ENCODE measurements around the gene AURKB. TPM values are rescaled to one million over a fixed set of nuclear protein-coding genes. Genes with fewer than 3 reads are reported as not detected.

AURKB gene
- 2.8 and 5.5 TPM in 2 replicates for total RNA-seq

DNA sequence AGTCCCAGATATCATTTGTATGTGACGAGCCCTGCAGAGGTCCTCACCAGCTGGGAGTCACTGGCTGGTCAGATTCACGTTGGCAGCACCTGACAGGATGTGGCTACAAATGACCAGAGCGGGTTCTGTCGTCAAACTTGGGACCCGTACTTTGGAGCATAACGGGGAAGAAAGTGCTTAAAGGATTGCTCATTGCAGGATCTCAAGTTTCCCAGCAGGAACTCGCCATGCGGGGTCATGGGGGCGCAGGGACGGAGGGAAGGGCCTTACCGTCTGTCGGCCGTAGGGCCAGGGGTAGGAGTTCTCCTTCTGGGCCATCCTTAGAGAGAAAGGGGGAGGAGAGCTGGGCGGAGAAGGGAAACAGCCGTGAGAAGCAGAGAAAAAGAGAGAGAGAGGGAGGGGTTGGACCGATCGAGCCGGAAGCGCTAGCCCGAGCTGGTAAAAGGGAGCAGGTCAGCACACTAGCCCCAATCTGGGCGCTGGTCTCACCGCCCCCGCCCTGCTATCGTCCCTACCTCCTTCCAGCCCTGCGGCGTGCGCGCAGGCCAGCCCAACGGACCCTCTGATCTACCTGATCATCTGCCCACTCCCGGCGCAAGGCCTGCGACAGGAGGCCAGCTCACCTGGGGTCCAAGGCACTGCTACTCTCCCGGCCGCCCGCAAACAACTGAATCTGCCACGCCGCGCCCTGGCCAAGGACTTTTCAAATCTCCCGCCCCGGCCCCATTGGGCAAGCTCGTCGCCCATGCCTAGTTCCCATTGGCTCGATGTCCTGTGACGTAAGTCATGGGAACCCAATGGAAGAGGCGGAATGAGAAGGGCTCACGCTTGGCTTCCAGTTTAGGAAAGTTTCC, at the start of gene AURKB:
Gene AURKB, minus strand, starts transcription at position 669 of the 854 bp plus-strand sequence. Its CDS starts 351 bp downstream, at position 318.

DNA sequence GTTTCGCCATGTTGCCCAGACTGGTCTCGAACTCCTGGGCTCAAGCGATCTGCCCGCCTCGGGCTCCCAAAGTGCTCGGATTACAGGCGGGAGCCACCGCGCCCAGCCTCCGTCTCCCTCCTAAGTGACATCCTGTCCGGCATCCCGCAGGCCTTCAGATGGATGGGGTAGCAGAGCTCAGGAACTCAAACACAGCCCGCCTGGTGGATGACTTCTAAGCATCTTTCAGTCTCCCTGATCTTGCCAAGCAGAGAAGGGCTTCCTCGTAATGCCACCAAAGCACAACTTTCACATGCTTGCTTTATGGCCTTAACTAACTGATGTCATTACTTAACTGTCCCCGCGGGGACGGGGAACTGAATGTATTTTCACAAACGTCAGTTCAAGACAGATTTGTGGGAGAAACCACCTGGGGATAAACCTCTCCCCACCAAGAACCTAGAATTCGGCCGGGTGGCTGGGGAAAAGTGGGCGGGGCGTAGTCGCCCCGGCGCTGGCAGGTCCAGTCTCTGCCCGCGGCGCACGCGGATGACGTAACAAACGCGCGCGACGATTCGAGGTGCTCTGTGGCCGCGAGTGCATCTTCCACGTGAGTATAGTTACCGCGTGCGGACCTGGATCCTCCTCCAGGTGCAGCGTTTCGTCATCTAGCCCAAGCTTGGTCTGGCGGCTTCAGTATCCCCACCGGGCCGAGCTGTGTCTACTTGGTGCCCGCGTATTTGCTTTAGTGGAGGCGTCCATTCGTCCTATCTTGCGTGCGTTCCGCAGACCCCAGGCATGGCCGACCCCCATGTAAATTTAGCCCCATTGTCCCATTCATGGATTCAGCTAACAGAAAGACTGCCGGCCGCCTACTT, 38.6 kb upstream of the AURKB start, which contains the start of gene PFAS:
Gene PFAS, plus strand, starts transcription at position 539 of the 857 bp plus-strand sequence. CDS start 4,649 bp downstream, outside the sequence.

DNA sequence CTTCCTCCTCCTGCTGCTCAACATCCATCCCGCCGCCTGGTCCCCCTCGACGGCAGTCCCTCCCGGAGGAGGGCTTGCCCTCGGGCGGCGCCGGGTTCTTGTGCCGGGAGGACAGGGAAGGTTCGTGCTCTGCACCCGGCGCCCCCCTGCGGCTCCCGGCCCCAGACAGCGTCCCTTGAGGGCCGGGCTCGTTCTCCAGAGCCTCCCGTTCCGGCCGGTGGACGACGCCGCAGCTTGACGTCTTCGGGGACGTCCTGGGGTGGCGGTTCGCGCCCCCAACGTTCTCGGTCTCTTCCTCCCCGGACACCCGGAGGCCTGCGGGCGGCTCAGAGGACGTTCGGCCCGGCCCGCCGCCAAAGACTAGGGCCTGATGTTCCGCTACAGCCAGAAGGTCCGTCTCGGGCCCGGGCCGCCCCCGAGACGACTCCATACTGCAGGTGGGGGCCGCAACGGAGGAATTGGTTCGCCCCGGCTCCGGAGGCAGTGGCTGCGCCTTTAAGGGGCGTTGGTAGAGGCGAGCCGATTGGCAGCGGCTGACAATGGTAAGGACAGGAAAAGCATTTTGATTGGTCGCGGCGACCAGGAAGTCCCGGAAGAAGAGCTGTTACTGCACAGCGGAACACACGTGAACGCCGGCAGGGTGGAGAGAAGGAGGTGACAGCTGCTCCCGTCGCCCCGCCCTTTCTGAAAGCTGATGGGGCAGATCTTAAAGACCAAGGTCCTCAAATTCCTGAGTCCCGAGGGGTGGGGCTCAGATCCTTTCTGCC, 20.5 kb downstream of the AURKB start, which contains the start of gene BORCS6:
Gene BORCS6, minus strand, starts transcription at position 470 of the 767 bp plus-strand sequence. Its CDS starts 40 bp downstream, at position 430.

GRCh38 chr17:8176197-8176940, 34.0 kb downstream of the AURKB start, which contains the start of gene TMEM107:
TMEM107 (minus strand) TSS chr17:8176380; CDS start chr17:8176286, 94 bp downstream.

DNA sequence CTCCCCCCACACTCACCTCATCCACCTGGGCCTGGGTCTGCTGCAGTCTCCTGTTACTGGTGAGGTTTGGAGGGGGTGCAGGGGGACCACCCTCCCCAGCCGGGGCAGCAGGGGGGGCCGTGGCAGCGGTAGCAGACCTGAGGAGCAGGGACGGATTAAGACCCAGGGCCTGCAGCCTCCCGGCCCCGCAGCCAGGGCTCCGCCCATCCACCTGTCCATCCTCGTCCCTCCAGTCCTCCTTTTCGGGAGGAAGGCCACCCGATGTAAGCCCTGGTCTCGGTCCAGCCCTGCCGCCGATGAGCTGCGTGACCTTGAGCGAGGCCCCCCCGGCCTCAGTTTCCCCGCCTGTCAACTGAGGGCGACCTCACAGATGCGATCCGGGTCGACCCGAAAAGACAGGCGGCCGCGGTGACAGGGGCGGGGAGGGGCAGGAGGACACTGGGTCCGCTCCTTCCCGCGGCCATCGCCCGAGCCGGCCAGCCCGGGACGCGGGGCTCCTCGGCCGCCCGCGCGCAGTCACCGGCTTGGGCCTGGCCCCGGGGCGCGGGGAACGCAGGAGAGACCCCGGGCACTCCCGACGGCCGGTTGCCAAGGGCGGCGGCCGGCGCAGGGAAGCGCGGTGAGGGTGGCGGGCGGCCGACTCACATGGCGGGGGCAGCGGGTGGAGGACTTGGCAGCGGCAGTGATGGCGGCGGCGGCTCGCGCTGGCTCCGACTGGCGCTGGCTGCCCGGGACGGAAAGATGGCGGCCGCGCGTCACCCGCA, 48.0 kb downstream of the AURKB start, which contains the start of gene VAMP2:
Gene VAMP2, minus strand, starts transcription at position 716 of the 764 bp plus-strand sequence. Its CDS starts 69 bp downstream, at position 647.

Other genes with a start within 250 kb of the AURKB start
- not detected in 2 replicates for gene GUCY2D, start 208.0 kb downstream of the AURKB start, total RNA-seq
- 0.07 and 1.2 TPM in 2 replicates for gene ALOX15B, start 171.5 kb downstream of the AURKB start, total RNA-seq
- not detected in 2 replicates for gene ALOX12B, start 122.9 kb downstream of the AURKB start, total RNA-seq
- not detected in 2 replicates for gene ALOXE3, start 92.1 kb downstream of the AURKB start, total RNA-seq
- gene HES7, start 86.5 kb downstream of the AURKB start, total RNA-seq: 0.13 TPM in 1 of 2 replicates, not detected in the other
- 8.3 and 16.0 TPM in 2 replicates for gene PER1, start 58.2 kb downstream of the AURKB start, total RNA-seq
- 11.6 and 12.8 TPM in 2 replicates for gene VAMP2, start 47.6 kb downstream of the AURKB start, total RNA-seq
- 27.2 and 30.0 TPM in 2 replicates for gene TMEM107, start 34.2 kb downstream of the AURKB start, total RNA-seq
- 5.7 and 7.7 TPM in 2 replicates for gene BORCS6, start 20.4 kb downstream of the AURKB start, total RNA-seq
- gene CTC1, start 37.5 kb upstream of the AURKB start, total RNA-seq: 6.8 and 7.9 TPM in 2 replicates
- 14.1 and 27.2 TPM in 2 replicates for gene PFAS, start 38.7 kb upstream of the AURKB start, total RNA-seq
- gene RANGRF, start 78.1 kb upstream of the AURKB start, total RNA-seq: 7.9 and 9.4 TPM in 2 replicates
- 0.78 and 1.3 TPM in 2 replicates for gene SLC25A35, start 84.8 kb upstream of the AURKB start, total RNA-seq
- gene ARHGEF15, start 99.7 kb upstream of the AURKB start, total RNA-seq: 0.03 and 0.07 TPM in 2 replicates
- not detected in 2 replicates for gene ODF4, start 129.3 kb upstream of the AURKB start, total RNA-seq
- gene RPL26, start 172.6 kb upstream of the AURKB start, total RNA-seq: 1,414 and 1,770 TPM in 2 replicates
- gene RNF222, start 187.3 kb upstream of the AURKB start, total RNA-seq: not detected in 2 replicates
- gene NDEL1, start 225.3 kb upstream of the AURKB start, total RNA-seq: 56.0 and 57.7 TPM in 2 replicates